G401 (cell line): Measurements from ENCODE around the gene ZFAND4. TPM values are rescaled to one million over a fixed set of nuclear protein-coding genes. Genes with fewer than 3 reads are reported as not detected.
"Not testable (repeated sequence)": the region's sequence is repeated elsewhere in the genome, so short reads cannot be mapped to it uniquely, and the experiment has no call there.

Experiments used
- DNase-seq: peaks from one replicate; pipeline ENCODE4 v3.0.0-alpha.2; 2015; ENCODE audit warnings: low spot score
- in situ Hi-C: cut with HindIII; loops from 2 replicates; pipeline ENCODE4 v1.10.0; 2016; ENCODE audit warnings: low sequenced_read_pairs, mixed read lengths
- total RNA-seq: library from RNA; depleted of rRNA; stranded (reverse); fragments of >200 nt; shearing (Covaris generic); gene quantifications from 2 replicates; pipeline ENCODE4 v1.2.3, GENCODE V29; 2014

Gene ZFAND4
- total RNA-seq, 1 experiment from 2014 or later: 7.9 TPM

DNA sequence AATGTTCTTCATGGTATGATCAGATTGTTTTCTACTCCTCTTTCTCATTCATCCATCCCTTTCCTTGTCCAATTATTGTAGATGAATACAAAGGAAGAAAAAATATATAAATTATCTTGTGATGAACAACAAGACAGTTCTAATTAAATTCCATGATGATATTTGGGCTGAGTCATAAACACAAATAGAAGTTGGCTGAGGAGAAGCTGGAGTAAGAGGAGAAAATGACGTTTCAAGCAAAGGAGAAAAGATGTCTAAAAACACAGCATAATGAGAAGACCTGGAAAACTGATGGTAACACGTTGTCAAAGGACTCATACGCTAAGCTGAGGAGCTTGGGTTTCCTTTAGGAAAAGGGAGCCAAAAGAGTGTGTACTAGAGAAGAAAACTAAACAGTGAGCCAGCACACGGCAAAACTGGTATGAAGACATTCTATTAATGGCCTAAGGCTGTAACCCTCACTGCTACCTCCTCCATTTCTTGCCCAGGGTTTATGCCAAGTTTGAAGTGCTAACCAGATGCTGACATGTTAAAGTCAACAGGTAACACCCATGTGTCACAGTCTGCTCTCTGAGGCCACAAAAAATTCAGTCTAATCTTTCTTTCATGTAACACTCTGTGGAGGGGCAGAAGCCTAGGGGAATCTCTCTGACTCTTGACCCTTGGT is 26.1 kb downstream of the ZFAND4 start:
- DNase-seq: no peak
- in situ Hi-C loops: no loop called here

DNA sequence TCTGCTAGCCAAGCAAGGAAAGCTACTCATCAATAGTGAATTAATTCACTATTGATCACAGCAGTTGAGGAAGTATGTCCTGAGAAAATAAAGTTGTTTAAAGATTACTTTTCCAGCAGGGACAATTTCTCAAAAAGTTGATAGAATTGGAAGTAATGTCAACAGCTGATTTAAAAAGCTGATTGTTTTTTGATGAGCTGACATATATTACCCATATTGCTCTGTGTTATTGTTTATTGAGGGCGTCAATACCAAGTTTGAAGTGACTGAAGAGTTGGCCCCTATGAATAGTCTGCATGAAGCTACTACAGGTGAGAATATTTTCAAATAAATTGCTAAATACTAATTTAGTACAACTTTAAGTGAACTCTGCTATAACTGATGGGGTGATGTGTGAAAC is 28.0 kb downstream of the ZFAND4 start:
- in situ Hi-C loops: no loop called here
- no peak for DNase-seq

- in situ Hi-C loops: no loop called here
- no peak for DNase-seq
Observed at GRCh38 chr10:45640941-45641340, 31.6 kb downstream of the ZFAND4 start.

DNA sequence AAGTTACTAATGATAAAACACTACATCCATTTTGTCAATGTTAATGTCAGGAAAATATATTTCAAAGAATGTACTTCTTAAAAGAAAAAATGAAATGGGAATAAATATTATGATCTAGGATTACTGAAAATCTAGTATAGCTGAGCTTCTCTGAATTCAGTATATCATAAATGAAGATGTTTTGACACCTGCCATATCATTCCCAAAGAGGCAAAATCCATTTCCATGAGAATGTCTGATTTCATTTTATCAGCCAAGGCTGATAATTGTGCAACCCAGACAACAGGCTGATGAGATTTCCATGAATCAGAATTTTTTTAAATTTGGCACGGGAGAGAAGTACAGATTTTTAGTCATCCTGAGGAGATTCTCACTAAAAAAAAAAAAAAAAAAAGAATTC is 32.5 kb downstream of the ZFAND4 start:
- no peak for DNase-seq
- in situ Hi-C loops: no loop called here

DNA sequence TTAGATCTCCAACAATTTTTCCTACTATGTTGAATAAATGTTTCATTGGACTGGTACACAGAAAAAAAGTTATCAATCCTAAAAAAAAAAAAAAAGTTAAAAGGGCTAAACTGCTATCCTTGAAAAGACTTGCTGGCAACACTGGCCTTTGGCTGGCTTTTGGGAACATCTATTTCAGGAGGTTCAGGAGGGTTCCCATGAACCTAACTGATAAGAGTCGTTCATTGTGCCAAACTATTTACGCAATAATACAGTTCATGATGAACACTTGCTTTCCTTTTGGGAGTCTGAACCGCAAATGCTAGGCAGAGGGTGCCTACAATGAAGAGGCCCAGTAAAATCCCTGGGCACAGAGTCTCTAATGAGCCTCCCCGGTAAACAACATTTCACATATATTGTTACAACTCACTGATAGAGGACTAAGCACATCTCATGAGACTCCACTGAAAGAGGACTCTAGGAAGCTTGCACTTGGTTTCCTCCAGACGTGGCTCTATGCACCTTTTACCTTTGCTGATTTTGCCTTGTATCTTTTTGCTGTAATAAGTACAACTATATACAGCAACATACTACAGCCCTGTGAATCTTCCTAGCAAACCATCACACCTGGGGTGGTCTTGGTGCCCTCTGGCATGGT is 45.0 kb downstream of the ZFAND4 start:
- no peak for DNase-seq
- in situ Hi-C loops: no loop called here

DNA sequence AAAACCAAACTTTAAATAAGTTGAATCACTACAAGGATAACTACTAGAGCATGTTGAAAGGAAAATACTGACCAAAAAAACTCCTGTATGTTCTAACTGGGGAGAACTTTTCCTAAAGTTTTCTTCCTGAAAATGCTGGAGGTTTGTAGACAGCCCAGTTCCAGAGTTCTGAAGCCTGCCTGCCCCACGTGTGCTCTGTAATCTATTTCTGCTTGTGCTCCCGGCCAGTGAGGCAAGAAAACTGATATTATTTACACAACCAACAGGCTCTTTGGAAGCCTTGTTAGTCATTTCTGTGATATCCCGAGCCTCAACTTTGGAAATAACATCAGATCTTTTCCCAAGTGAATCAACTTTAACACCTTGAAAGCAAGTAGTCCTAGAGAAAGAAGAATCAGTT is 46.7 kb downstream of the ZFAND4 start:
- in situ Hi-C loops: no loop called here

DNA sequence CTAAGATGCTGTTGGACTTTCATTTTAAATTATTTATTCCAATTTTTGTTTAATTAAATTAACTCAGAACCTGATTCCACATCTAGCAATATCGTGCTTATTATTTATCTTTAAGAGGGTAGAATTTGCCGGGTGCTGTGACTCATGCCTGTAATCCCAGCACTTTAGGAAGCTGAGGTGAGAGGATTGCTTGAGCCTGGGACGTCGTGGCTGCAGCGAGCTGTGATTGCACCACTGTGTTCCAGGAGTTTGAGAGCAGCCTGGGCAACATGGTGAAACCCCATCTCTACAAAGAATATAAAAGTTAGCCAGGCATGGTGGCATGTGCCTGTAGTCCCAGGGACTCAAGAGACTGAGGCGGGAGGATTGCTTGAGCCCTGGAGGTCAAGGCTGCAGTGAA is 47.8 kb downstream of the ZFAND4 start:
- in situ Hi-C loops: no loop called here
- DNase-seq: no peak

More for the DNA sequence above, 46.7 kb downstream of the ZFAND4 start:
- DNase-seq: no peak

- DNase-seq: no peak
- in situ Hi-C loops: no loop called here
Observed at GRCh38 chr10:45614869-45615268, 57.7 kb downstream of the ZFAND4 start.

- no peak for DNase-seq
- in situ Hi-C loops: no loop called here
Observed at GRCh38 chr10:45612741-45613140, 59.8 kb downstream of the ZFAND4 start.

DNA sequence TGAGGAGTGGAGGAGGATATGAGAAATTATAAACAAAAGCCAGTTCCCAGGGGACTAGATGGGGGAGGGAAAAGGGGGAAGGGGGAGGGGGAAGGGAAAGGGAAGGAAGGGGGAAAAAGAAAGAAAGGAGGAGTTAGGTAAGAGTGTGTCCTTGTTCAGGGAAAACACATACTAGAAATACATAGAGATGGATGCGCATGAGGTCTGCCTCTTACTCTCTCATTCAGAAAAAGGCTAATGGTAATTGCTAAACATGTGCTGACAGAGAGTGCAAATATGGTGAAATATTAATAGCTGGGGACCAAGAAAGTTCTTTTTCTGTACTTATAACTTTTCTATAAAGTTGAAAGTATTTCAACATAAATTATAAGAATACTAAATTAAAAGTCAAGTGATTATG is 64.5 kb downstream of the ZFAND4 start:
- no peak for DNase-seq
- in situ Hi-C loops: no loop called here

DNA sequence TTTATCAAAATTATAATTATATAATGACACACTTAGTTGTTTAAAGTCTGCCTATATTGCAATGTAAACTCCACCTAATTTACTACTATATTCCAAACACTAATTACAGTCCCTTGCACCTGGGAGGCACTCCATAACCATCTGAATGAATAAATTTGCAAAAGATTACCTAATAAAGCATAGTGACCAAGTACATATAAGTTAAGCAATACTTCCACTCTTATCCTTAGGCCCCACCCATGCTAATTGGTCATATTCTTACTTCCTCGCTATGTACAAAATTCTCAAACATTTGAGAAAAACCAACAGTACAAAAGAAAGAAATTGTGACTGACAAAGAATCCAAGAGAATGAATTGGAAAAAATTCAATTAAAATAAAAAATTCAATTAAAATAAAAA is 65.3 kb downstream of the ZFAND4 start:
- in situ Hi-C loops: no loop called here
- no peak for DNase-seq

- in situ Hi-C loops: no loop called here
- DNase-seq: peak; percentile 63
Observed at GRCh38 chr10:45602836-45603235, 69.7 kb downstream of the ZFAND4 start.

GRCh38 chr10:45602082-45602730 is 70.4 kb downstream of the ZFAND4 start:
- in situ Hi-C loops: no loop called here
- no peak for DNase-seq

- DNase-seq, in situ Hi-C loops: not testable (repeated sequence)
Observed at GRCh38 chr10:45601254-45601930, 71.2 kb downstream of the ZFAND4 start.

- in situ Hi-C loops: not testable (repeated sequence)
- DNase-seq: peak; percentile 17
Observed at GRCh38 chr10:45600337-45601253, 72.0 kb downstream of the ZFAND4 start.

- no peak for DNase-seq
- in situ Hi-C loops: no loop called here
Observed at GRCh38 chr10:45599646-45600045, 72.9 kb downstream of the ZFAND4 start.

DNA sequence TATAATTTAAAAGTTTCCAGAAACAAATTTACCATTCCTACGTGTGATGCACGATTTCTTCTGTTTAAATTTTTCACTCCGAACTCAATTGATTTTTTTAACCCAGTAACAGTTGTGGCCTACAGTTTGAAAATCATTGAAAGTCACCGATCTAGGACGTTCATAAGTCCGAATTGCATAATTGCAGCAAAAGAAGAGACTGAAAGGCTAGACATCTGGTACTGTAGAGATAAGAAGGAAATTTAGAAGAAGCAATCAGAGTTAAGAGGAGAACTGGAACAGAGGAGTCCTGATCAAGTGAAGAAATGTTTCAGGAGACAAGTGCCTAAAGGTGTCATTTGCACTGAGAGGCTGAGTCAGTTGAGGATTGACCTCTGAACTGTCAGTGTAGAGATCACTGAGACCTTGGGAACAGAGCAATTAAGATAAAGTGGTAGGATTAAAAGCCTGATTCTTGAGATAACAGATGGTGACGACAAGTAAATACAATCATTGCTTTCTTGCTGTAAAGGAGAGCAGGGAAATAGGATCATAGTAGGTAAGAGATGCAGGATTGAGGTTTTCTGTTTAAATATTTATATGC is 73.5 kb downstream of the ZFAND4 start:
- in situ Hi-C loops: no loop called here
- DNase-seq: no peak

- DNase-seq: no peak
- in situ Hi-C loops: no loop called here
Observed at GRCh38 chr10:45596526-45596925, 76.0 kb downstream of the ZFAND4 start.
